ENCODE data around the gene PLCB4.

DNA sequence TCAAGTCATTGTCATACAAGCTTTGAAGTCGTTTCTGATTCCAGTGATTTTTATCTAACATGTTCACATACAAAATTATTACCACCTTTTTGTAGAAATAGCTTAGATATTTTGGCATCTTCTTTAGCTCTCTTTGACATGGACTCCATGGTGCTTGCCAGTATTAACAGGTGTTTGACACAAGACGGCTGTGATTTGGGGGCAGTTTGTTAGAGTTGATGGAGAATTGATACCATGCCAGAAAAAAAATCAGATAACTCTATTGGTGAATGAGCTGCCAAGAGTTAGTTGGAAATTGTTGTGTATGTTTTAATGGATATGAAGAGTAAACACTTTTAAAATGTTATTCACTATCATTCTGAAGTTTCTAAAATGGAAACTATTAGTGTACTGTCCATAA is 298.9 kb downstream of the PLCB4 start:
- TF ChIP-seq POLR2AphosphoS5 (IDR thresholded peaks at IDR 0.05; ENCODE audit: low read depth, low read length) (no peak), TAF1 (IDR thresholded peaks at IDR 0.05; ENCODE audit: borderline replicate concordance, insufficient read depth, low read length) (no peak)

Data from PFSK-1 (cell line).